ENCODE measurements around the gene GUCY1A1.

GUCY1A1 gene

DNA sequence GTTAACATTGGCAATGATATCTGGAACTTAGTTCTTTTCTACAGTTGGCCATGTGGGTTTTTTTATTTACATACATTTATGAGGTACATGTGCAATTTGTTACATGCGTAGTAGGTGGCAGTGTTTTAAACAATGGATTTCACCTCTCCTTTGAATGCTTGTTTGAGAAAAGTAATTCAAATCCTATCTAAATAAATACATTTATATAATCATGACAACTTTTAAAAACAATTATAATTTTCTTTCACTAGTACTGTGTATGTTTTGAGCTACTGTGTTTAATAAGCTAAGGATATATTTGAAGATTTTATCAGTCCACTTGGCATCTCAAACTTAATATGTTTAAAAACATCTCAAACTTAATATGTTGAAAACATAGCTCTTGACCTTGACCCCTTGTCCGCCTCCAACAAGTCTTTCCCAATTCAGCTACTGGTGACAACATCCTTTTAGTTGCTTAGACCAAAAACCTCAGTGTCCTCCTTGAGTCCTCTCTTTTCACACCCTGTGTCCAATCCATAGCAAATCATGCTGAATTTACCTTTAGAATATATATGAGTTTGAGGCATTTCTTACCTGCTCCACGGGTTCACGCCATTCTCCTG lies 106.7 kb downstream of the GUCY1A1 start:
- DNase-seq (ENCODE audit: low read depth, low spot score), result no peak

- DNase-seq (ENCODE audit: low read depth, low spot score), result no peak
Observed at GRCh38 chr4:155774033-155774432, 107.4 kb downstream of the GUCY1A1 start.

GRCh38 chr4:155777971-155778735 lies 111.5 kb downstream of the GUCY1A1 start:
- DNase-seq (ENCODE audit: low read depth, low spot score), result no peak

GRCh38 chr4:155780775-155781174 lies 114.1 kb downstream of the GUCY1A1 start:
- no peak for DNase-seq (ENCODE audit: low read depth, low spot score)

- no peak for DNase-seq (ENCODE audit: low read depth, low spot score)
Observed at GRCh38 chr4:155781249-155781831, 114.7 kb downstream of the GUCY1A1 start.

Data from brain pericyte (primary cell).